WERI-Rb-1 (cell line): ENCODE data around the gene KAT2B.

ENCODE experiments used
- DNase-seq: peaks from one replicate; pipeline ENCODE4 v3.0.0-alpha.2; 2020
- H3K27ac ChIP-seq: fragments of 250-450 bp; sonication (Bioruptor Pico); 2 replicates; pipeline ENCODE4 v1.5.1; 2020; ENCODE audit warnings: mild to moderate bottlenecking, moderate library complexity
- H3K27me3 ChIP-seq: fragments of 250-450 bp; sonication (Bioruptor Pico); 2 replicates; pipeline ENCODE4 v1.5.1; 2021; ENCODE audit warnings: mild to moderate bottlenecking, low read depth, moderate library complexity; ENCODE audit not compliant: insufficient read depth, severe bottlenecking
- H3K36me3 ChIP-seq: fragments of 250-450 bp; sonication (Bioruptor Pico); 2 replicates; pipeline ENCODE4 v1.5.1; 2020; ENCODE audit warnings: mild to moderate bottlenecking, moderate library complexity
- H3K4me3 ChIP-seq: 2 replicates; pipeline ENCODE4 v1.5.1; 2011; ENCODE audit warnings: low read depth, mild to moderate bottlenecking, control low read depth, low read length
- H3K9me3 ChIP-seq: fragments of 250-450 bp; sonication (Bioruptor Pico); 2 replicates; pipeline ENCODE4 v1.5.1; 2021; ENCODE audit warnings: mild to moderate bottlenecking, moderate library complexity; ENCODE audit not compliant: severe bottlenecking
- TF ChIP-seq, protein P1 (sequence below): IDR thresholded peaks from 2 replicates; pipeline ENCODE4 v1.5.1; 2011; ENCODE audit warnings: low read depth, mild to moderate bottlenecking, control low read depth, inconsistent platforms, low read length

The KAT2B gene

DNA sequence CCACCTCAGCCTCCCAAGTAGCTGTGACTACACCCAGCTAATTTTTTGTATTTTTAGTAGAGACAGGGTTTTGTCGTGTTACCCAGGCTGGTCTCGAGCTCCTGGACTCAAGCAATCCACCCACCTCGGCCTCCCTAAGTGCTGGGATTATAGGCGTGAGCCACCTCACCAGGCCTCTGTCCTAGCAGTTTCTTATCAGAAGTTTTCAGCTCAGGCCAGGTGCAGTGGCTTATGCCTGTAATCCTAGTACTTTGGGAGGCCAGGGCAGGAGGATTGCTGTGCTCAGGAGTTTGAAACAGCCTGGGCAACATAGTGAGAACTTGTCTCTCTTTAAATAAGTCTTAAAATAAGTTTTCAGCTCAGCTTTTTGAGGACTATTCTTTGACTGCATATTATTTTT lies 97.4 kb downstream of the KAT2B start:
- TF ChIP-seq, protein P1, sequence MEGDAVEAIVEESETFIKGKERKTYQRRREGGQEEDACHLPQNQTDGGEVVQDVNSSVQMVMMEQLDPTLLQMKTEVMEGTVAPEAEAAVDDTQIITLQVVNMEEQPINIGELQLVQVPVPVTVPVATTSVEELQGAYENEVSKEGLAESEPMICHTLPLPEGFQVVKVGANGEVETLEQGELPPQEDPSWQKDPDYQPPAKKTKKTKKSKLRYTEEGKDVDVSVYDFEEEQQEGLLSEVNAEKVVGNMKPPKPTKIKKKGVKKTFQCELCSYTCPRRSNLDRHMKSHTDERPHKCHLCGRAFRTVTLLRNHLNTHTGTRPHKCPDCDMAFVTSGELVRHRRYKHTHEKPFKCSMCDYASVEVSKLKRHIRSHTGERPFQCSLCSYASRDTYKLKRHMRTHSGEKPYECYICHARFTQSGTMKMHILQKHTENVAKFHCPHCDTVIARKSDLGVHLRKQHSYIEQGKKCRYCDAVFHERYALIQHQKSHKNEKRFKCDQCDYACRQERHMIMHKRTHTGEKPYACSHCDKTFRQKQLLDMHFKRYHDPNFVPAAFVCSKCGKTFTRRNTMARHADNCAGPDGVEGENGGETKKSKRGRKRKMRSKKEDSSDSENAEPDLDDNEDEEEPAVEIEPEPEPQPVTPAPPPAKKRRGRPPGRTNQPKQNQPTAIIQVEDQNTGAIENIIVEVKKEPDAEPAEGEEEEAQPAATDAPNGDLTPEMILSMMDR: no peak
- Histone ChIP-seq H3K27me3 (no peaks in the 10 kb centered on the region), H3K36me3 (peaks cover 5% of the 10 kb centered on the region; the same call in 1 of the 2 replicates), H3K9me3 (no peaks in the 10 kb centered on the region), H3K4me3 (no peak overlapping the region), H3K27ac (no peak overlapping the region)
- DNase-seq: peak; percentile 52

DNA sequence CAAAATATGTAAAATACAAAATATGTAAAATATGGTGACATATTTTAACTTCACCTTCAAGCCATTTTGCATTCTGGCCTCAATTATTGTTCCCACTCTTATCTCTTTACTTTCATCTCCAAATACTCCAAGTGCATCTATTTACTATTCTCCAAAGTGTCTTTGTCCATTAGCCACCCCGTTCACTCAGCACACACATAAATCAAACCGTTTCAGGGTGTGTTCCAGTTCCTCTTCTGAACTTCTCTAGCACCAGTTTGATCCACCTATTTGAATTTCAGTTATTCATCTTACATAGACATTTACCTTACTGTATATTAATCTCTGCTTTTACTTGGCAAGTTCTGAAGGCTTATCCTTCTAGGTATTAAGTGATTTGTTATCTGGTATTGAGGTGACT lies 100.6 kb downstream of the KAT2B start:
- Histone ChIP-seq H3K36me3 (peaks cover 16% of the 10 kb centered on the region), H3K9me3 (no peaks in the 10 kb centered on the region), H3K27me3 (no peaks in the 10 kb centered on the region), H3K4me3 (no peak overlapping the region), H3K27ac (no peak overlapping the region)
- no peak for DNase-seq
- TF ChIP-seq, protein P1: no peak

DNA sequence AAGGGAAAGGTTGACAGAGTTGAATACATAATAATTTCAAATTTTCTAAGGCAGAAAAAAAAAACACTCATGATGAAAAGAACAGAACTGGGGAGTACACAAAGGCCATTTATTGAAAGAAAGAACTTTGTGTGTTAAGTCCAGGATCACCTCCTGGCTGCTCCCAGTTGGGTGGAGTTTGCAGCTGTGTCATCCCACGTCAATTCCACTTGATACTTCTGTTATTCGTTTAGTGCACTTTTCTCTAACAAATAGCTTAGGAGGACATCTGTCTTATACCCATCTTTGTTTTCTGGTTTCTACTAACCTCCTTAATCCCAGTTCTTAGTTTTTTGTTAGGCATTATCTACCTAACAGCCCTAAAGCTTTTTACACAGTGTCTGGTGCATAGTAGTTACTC lies 101.1 kb downstream of the KAT2B start:
- TF ChIP-seq, protein P1: no peak
- H3K9me3 ChIP-seq: no peaks in the 10 kb centered on the region
- DNase-seq: no peak
- peaks cover 16% of the 10 kb centered on the region for H3K36me3 ChIP-seq
- H3K27ac ChIP-seq: peak overlapping the region; percentile 28
- H3K27me3 ChIP-seq: no peaks in the 10 kb centered on the region
- H3K4me3 ChIP-seq: no peak overlapping the region

DNA sequence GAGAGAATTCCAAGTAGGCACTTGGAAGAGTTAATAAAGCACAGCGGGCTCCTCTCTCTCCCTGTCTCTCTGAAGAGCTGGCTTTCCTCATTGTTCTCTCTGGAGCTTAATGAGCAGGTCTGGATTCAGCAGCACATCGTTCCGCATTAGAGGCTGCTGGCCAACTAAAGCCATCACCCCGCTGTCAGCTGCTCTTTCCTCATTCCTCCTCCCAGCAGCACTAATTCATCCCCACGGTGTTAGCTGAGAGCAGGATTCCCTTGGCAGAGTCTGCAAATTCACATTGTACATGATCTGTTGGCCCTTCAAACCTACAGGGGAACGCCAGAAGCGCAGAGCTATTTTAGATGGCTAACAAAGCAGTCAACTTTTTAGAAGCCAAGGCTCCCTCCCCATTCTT lies 101.6 kb downstream of the KAT2B start:
- Histone ChIP-seq H3K36me3 (peaks cover 16% of the 10 kb centered on the region), H3K27ac (peak overlapping the region; percentile 28), H3K27me3 (no peaks in the 10 kb centered on the region), H3K4me3 (no peak overlapping the region), H3K9me3 (no peaks in the 10 kb centered on the region)
- peak; percentile 51 for DNase-seq
- TF ChIP-seq, protein P1: no peak

DNA sequence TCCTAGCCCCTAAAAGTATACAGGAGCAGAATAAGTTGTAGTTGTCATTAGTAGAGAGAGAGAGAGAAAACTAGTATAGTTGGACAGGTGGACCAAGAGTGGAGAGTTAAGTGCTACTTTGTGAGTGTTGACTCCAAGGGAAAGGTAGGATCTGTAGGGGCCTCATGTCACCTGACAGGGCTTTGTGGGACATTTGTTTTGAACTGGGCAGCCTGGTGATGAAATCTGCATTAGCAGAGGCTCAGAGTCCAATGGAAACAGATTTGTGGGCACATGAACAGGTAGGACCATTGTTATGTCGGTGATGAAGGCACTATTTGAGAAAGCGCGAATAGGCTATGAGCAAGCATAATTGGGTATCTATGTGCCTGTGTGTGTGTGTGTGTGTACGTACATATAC lies 102.3 kb downstream of the KAT2B start:
- Histone ChIP-seq H3K27ac (no peak overlapping the region), H3K9me3 (no peaks in the 10 kb centered on the region), H3K4me3 (no peak overlapping the region), H3K36me3 (peaks cover 13% of the 10 kb centered on the region), H3K27me3 (no peaks in the 10 kb centered on the region)
- TF ChIP-seq, protein P1: no peak
- DNase-seq: no peak

DNA sequence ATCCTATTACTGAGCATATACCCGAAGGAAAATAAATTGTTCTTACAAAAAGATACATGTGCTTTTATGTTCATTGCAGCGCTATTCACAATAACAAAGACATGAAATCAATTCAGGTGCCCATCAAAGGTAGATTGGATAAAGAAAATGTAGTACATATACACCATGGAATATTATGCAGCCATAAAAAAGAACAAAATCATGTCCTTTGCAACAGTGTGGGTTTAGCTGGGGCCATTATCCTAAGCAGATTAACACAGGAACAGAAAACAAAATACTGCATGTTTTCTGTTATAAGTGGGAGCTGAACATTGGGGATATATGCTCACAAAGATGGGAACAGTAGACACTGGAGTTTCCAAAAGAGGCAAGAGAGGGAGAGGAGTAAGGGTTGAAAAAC lies 103.3 kb downstream of the KAT2B start:
- TF ChIP-seq, protein P1: no peak
- no peaks in the 10 kb centered on the region for H3K9me3 ChIP-seq
- H3K4me3 ChIP-seq: no peak overlapping the region
- H3K27ac ChIP-seq: no peak overlapping the region
- no peak for DNase-seq
- no peaks in the 10 kb centered on the region for H3K27me3 ChIP-seq
- peaks cover 17% of the 10 kb centered on the region for H3K36me3 ChIP-seq
